T1000 (cell line): ENCODE results near the gene C3orf38.
"Not testable (repeated sequence)": the region's sequence is repeated elsewhere in the genome, so short reads cannot be mapped to it uniquely, and the experiment has no call there.

Experiments used
- DNase-seq: peaks from one replicate; lab custom pipeline; 2025; ENCODE audit warnings: mixed read lengths; lab: John Stamatoyannopoulos, UW

C3orf38 gene

GRCh38 chr3:88149509-88150362 lies at the start of gene C3orf38:
C3orf38 (plus strand) TSS chr3:88149959; CDS start chr3:88150053, 94 bp downstream.
- peak; percentile 87 for DNase-seq

- no peak for DNase-seq
These were observed 48.6 kb upstream of the C3orf38 start for GRCh38 chr3:88101142-88101541.

GRCh38 chr3:88105325-88105724 lies 44.4 kb upstream of the C3orf38 start:
- no peak for DNase-seq

DNA sequence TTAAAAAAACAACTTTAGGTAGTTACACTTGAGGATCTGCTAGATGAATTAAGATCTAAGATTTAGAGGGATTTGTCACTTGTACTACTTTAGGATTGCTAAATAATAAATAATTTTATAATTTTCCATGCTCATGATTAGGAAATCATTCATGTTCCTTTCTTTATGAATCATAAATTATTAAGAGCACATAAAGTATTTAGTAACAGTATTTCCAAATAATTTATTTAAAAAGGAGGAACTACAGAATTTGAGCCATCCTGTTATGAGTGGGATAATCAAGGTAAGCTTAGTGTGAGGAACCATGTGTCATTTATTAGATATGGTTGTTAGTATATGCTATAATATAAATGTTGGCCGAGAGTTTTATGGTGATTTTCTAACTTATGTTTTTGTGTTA lies 37.5 kb upstream of the C3orf38 start:
- no peak for DNase-seq

- DNase-seq = peak; percentile 48
These were observed 36.2 kb upstream of the C3orf38 start for GRCh38 chr3:88113311-88114162.

GRCh38 chr3:88114878-88115549 lies 34.7 kb upstream of the C3orf38 start:
- no peak for DNase-seq

- DNase-seq = no peak
These were observed 32.1 kb upstream of the C3orf38 start for GRCh38 chr3:88117683-88118082.

- not testable (repeated sequence) for DNase-seq
These were observed 31.2 kb upstream of the C3orf38 start for GRCh38 chr3:88118603-88119002.

DNA sequence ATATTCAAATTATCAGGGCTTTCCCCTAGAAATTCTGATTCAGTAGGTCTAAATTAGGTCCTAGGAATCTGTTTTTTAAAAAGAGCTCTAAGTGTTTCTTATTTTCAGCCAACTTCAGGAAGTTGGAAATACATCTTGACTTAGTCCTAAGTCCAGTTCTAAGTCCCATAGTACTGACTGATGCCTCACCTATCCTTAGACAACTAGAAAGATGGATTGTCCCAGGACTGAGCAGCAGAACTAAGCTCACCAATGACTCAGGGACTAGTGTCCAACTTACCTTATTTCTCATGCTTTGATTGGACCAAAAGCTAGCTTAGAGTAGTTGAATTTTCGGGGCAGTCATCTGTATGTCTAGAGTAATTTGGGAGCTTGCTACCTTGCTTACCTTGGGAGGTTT lies 26.2 kb upstream of the C3orf38 start:
- DNase-seq = no peak

GRCh38 chr3:88131695-88132094 lies 18.1 kb upstream of the C3orf38 start:
- no peak for DNase-seq

DNA sequence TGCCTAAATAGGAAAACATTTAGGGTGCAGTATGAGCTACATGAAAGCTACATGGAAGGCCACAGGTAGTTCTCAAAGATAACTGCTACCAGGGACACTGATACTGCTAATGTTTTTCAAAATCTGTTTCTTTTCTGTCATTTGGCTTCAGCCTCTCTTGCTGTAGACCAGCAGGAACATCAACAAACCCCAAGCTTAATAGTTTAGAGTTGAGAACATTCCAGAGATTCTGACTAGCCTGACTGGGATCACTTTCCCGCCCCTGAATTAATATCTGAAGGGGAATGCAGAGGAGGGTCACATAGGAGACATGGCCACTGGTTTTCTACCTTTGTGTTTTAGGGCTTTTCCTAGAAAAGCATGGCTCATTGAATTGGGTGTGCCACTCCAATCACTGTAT lies 16.9 kb upstream of the C3orf38 start:
- no peak for DNase-seq

DNA sequence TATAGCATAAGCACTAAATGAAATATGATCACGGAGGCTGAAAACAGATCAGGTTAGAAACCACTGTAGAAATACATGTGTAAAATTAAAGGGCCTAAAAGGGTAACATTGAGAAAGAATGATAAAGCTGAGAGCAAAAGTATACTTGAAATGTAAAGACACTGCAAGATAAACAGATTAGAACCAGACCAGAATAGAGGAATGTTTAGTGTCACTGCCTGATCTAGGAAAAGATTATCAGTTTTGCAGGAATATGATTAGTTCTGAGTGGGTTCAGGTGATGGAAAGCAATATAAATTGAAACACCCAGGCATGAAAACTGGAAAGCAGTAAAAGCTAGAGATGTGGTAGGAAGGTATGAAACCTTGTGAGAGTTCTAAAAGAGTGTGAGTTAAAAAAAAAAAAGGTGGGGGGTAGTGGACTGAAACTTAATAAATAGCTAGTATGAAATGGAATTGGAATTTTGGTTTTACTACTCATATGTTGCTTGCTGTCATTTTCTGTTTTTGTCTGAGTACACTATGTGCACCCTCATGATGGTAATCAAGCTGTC lies 16.0 kb upstream of the C3orf38 start:
- DNase-seq = no peak

DNA sequence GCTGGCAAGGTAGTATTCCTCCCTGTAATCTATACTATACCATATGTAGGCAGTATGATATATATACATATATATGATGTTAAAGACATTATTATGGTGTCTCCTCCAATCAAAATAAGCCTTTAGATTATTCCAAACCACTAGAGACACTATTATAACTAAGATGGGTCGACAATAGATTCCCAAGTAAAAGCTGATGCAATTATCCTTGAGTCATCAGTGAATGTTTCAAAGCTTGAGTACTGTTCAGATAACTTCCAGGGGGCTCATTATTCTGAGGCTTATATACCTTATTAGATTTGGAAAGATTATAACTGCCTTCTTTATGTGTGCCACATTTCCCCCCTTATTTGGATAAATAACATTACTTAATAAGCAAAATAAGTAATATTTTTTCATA lies 11.9 kb upstream of the C3orf38 start:
- DNase-seq = no peak

DNA sequence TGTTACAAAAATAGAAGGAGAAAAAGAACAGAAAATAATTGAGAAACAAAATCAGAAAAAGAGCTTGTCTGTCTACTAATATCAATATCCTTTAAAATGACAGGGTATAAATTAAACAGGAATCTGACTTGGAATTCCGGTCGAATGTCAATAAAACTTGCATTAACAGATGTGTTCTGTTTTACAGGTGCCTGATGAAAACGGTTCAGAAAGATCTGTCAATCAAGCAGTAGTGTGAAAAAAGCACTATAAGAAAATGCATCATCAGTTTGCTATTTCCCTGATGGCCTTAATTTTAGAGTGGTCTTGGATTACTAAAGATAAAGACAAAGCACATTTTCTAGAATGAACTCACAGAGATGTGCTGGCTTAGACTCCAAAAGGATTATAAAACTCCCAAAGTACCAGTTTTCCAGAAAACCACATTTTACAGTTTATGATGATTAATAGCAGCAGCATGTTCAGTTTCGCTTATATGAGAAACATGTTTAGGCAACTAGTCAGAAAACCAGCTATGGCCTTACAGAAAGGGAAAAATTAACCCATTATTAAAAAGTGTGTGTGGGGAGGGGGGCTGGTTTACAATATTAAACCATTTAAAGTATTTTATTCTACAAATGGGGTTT lies 8.2 kb upstream of the C3orf38 start:
- no peak for DNase-seq

DNA sequence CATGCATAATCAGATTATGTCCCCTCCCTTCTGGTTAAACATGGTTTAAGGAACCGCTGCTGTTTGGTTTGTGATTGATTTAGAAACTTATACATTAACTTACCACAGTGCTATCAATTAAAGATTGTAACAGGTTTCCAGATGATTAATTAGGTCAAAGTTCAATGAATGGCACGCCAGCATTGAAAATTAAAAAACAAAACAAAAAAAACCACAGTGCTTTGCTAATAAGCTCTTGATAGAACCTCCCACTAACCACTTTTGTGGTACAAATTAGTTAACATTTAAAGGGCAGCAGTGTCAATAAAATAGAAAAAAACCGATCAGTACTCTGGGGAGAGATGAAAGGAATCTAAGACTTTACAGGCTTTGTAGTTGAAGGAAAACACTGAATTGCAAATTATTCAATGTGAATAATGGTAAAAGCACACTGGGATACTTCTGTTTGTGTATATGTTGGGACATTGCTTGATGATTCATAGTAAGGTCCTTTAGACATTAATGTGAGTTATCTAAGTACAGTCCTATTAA lies 7.6 kb upstream of the C3orf38 start:
- DNase-seq = no peak

DNA sequence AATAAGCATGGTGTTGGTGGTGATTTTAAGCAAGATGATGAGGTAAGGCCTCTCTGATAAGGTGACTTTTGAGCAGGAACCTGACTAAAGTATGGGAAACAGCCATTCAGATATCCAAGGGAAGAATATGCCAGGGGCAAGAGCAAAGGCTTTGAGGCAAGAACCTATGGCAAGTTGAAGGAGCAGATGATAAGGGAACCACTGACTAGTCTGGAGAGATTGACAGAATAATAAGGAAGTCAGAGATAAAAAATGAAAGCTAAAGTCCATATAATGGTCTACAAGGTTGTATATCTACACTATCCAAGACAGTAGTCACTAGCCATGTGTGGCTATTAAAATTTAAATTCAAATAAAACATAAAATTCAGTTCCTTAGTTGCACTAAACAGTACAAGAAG lies 2.5 kb upstream of the C3orf38 start:
- no peak for DNase-seq

- no peak for DNase-seq
These were observed 1.1 kb upstream of the C3orf38 start for GRCh38 chr3:88148651-88149050.

GRCh38 chr3:88149101-88149508 lies 654 bp upstream of the C3orf38 start:
- no peak for DNase-seq

- no peak for DNase-seq
These were observed 612 bp downstream of the C3orf38 start for GRCh38 chr3:88150371-88150770.

DNA sequence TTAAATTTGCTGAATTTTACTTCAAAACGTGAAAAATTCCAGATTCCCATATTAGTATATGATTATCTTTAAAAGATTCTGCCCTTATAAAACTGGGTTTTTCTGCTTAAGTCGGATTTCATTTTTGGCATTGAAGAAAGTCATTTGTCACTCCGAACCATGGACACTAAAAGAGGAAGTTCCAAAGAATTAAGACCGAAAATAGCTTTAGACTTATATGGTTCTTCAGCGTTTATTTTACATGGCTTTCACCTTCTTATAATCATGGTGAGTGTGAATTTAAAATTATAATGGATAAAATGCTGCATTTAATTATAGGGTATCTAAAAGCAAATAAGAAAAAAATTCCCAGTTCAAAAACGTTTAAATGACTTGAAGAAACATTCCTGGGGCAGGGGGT lies 1.0 kb downstream of the C3orf38 start:
- no peak for DNase-seq

DNA sequence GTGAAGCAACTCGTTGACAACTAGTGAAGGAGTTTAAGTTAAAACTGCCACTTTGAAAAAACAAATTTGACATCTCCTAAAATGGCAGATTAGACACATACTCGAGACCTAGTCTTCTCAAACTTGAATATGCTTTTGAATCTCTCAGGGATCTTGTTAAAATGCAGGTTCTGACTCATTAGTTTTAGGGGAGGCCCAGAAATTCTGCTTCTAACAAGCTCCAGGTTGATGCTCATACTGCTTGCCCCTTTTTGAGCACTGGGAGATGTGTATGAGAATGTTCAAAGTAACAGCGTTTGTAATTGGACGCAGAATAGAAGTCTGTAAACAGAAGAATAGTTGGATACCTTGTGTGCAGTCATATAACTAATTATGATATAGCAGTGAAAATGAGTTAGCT lies 1.6 kb downstream of the C3orf38 start:
- no peak for DNase-seq
